Dedifferentiated amniotic fluid mesenchymal stem cell (primary cell): ENCODE results near the gene TNFRSF9.
"Not testable (repeated sequence)": the region's sequence is repeated elsewhere in the genome, so short reads cannot be mapped to it uniquely, and the experiment has no call there.

Experiments
- DNase-seq: peaks from one replicate; pipeline ENCODE4 v3.0.0-alpha.2; 2016; ENCODE audit errors: extremely low spot score

Gene TNFRSF9

DNA sequence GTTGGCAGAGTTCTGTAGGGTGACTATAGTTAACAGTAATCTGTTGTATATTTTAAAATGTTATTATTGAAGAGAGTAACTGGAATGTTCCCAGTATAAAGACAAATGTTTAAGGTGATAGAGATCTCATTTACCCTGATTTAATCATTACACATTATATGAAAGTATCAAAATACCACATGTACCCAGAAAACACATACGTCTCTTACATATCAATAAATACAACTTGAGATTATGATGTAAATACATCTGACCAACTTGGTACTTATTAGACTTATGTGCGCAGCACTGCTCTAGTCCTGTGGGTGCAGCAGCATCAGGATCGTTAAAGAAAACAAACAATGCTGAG lies 20.2 kb upstream of the TNFRSF9 start:
- DNase-seq, result no peak

DNA sequence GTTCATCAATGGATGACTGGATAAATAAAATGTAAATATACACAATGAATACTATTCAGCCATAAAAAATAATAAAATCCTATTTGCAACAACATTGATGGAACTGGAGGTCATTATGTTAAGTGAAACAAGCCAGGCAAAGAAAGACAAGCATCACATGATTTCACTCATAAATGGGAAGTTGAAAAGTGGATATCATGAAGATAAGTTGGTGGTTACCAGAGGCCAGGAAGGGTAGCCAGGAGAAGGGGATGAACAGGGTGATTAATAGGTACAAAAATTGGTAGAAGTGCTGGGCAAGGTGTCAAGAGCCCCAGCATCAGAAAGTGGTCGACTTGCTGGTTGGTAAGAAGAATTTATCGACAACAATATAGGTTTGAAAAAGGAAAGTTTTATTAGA lies 19.5 kb upstream of the TNFRSF9 start:
- no peak for DNase-seq

DNA sequence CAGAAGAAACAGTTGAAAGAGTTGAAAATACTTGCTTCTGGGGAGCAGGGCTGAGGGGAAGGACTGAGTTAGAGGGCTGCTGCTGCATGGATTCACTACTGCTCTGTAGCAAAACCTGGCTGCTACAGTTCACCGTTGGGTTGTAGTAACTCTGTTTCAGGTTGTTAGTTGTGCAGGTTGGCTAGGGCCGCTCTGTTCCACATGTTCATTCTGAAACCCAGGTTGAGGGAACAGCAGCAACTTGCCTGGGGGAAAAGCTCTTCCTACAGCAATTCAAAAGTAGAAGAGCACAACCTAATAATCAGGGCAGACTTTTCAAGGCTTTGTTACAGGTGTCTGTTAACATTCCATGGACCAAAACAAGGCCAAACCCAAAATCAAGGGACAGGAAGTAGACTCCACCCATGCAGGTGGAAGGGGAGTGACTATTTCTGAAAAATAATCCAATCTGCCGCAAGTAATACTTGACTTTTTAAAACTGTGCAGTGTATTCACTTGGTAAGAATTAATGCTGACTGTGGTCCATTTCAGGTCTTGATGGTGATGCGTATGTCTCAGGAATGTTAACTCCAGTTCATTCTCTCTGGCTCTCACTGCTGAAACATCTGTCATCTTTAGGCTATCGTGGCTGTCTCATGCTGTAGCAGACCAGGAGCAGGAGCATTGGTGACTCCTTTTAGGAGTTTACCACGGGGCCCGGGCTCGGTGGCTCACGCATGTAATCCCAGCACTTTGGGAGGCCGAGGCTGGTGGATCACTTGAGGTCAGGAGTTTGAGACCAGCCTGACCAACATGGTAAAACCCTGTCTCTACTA lies 15.8 kb upstream of the TNFRSF9 start:
- peak; percentile 39 for DNase-seq

DNA sequence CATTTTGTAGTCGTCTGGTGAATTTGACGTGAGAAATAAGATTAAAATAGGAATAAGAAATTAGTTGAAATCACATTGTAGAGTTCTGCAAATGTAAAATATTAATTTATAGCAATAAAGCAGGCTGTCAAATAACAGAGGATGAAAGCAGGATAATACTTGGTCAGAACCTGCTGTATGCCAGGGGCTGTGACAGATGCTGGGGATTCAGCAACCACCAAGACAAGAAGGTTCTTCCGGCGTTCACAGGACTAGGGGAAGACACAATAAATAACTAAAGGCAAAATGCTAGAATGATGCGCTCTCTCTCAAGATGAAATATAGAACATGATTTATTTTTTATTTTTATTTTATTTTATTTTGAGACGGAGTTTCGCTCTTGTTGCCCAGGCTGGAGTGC lies 14.0 kb upstream of the TNFRSF9 start:
- DNase-seq, result no peak

- no peak for DNase-seq
Observed at GRCh38 chr1:7953850-7954609, 13.4 kb upstream of the TNFRSF9 start.

- DNase-seq, result not testable (repeated sequence)
Observed at GRCh38 chr1:7952791-7953190, 12.2 kb upstream of the TNFRSF9 start.

GRCh38 chr1:7948960-7949359 lies 8.3 kb upstream of the TNFRSF9 start:
- peak; percentile 36 for DNase-seq

- no peak for DNase-seq
Observed at GRCh38 chr1:7943251-7943650, 2.6 kb upstream of the TNFRSF9 start.

DNA sequence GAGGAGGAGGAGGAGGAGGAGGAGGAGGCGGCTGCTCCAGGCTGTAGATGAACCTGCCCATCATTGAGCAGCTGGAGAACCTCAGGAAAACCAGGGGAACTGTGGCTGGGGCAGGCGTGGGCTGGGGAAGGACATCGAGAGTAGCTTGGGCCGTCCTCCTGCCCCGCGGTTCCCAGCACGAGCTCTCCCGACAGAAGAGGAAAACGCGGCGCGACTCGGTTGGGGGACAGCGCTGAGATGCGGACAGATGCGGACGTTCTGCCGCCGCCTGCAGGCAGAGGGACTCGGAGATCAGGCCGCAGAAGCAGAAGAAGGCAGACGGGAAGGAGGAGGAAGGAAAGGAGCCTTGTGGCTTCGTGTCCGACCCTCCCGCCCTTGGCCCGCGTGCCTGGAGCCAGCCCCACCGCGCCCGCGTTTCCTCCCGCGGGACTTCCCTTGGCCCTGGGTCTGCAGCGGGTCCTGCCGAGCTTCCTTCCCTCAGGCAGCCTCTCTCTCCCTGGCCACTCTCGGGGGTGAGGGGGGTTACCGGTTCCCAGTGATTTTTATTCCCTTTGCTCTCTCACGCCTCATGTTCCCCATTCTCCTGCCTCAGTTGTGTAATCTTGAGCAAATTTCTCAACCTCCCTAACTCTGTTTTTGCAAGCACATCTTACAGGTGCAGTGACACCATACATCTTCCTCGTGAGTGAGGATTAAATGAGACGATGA lies 1.7 kb upstream of the TNFRSF9 start:
- no peak for DNase-seq

GRCh38 chr1:7941437-7941793 lies 776 bp upstream of the TNFRSF9 start:
- no peak for DNase-seq

GRCh38 chr1:7940034-7940433 lies 605 bp downstream of the TNFRSF9 start:
- no peak for DNase-seq

DNA sequence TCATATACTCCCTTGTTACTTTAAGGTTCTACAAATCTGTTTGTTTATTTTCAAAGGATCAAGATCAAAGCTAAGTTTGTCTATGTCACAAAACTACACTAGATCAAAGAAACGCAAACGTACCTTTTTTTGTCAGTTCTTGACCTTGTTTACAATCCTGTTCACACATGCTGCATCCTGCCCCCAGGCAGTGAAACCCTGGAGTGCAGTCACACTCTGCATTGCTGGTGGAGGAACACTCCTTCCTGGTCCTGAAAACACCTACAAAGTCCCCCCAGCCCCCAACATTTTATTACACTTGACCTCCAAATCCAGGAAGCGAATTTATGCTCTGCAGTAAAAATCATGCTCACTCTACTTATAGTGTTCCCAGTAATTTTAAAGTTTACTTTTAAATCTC lies 2.6 kb downstream of the TNFRSF9 start:
- no peak for DNase-seq

GRCh38 chr1:7932524-7933138 lies 8.0 kb downstream of the TNFRSF9 start:
- no peak for DNase-seq

DNA sequence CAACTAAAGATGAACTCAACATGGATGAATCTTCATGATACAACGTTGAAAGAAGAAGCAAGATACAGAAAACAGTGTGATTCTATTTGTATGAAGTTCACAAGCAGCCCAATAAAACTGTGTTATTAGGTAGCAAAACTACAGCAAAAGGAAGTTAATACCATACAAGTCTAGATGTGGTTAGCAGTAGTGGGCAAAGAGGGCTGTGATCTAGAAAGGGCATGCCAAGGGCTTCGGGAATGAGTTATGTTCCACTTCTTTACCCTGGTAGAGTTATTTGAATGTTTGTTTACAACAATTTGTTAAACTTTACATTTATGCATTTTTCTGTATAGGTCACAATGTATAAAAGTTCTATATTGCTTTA lies 9.2 kb downstream of the TNFRSF9 start:
- DNase-seq, result no peak

DNA sequence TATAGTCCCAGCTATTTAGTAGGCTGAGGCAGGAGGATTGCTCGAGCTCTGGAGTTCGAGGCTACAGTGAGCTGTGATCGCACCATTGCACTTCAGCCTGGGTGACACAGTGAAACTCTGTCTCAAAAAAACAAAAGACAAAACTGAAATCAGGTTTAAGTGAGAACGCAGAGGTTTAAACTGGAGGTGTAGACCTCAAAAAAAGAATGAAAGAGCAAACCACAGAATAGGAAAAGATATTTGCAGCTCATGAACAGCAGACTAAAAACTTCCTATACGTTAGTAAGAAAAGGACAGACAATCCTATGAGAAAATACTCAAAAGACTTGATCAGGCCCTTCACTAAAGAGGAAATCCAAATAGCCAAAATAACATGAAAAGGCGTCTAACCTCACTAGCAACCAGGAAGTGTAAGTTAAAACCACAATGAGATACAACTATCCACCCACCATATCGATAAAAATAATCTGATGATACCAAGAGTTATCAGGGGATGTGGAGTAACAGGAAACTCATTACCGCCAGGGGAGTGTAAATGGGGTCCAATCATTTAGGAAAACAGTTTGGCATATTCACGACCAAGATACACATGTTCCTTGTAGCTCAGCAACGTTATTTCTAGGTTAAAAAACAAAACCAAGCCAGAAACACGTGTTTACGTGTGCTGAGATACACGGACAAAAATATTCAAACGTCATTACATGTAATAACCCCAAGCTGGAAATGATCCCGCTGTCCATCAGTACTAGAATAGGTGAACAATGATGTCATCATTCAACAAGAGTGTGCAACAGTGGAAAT lies 9.8 kb downstream of the TNFRSF9 start:
- no peak for DNase-seq

DNA sequence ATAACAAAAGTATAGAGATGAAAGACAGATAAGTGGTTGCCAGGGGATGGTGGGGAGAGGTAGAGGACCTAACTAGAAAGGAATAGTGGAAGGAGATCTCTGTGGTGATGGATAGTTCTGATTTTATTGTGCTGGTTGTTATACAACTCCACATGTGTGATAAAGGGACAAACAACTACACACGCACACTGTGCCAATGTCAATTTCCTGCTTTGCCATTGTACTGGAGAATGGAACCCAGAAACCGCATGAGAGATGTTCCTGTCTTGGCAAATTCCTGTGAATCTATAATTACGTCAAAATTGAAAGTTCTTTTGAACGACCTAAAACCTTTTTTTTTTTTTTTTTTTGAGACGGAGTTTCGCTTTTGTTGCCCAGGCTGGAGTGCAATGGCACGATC lies 11.0 kb downstream of the TNFRSF9 start:
- DNase-seq, result no peak

- no peak for DNase-seq
Observed at GRCh38 chr1:7928247-7928646, 12.4 kb downstream of the TNFRSF9 start.

GRCh38 chr1:7927061-7927460 lies 13.6 kb downstream of the TNFRSF9 start:
- not testable (repeated sequence) for DNase-seq

DNA sequence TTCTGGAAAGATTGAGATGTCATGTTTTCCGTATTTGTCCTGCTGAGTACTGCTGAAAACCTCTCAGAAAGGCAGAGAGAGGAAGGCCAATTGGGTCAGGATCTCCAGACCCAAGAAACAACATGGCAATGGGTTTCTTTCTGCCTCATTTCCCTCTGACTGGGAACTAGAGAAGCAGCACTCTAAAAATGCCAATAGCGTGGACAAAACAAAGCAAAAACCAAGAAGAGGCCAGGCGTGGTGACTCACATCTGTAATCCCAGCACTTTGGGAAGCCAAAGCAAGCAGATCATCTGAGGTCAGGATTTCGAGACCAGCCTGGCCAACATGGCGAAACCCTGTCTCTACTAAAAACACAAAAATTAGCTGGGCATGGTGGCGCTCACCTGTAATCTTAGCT lies 18.3 kb downstream of the TNFRSF9 start:
- DNase-seq, result no peak

- DNase-seq, result no peak
Observed at GRCh38 chr1:7921796-7922195, 18.8 kb downstream of the TNFRSF9 start.

- no peak for DNase-seq
Observed at GRCh38 chr1:7919880-7920279, 20.8 kb downstream of the TNFRSF9 start.

DNA sequence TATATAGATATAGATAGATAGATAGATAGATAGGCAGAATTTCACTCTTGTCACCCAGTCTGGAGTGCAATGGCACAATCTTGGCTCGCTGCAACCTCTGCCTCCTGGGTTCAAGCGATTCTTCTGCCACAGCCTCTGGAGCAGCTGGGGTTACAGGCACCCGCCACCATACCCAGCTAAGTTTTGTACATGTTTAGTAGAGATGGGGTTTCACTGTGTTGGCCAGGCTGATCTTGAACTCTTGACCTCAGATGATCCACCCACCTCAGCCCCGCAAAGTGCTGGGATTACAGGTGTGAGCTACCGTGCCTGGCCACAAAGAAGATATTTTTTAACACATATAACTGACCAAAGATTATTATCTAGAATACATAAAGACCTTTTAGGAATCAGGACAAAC lies 22.7 kb downstream of the TNFRSF9 start:
- DNase-seq, result not testable (repeated sequence)
